ENCODE measurements around the gene KIF21B. TPM values are rescaled to one million over a fixed set of nuclear protein-coding genes. Genes with fewer than 3 reads are reported as not detected.

KIF21B gene
- total RNA-seq, 4 donors from 2014 or later = 1.2 to 1.9 (median 1.6) TPM

DNA sequence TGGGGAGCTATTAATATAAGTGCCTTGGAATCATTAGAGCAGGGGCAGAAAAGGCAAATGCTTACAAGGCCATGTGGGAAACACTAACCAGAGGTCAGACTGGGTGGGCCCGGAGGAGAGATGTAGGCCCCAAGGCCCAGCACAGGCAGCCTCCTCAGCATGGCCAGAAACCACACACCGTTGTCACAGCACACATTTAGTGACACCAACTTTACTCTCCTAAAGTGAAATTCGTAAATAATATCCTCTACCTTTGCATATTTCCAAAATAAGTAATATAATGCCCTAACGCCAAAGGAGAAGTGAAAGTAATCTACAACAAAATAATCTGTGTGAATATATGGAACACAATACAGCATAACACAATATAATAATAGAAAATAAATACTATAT lies 62.6 kb downstream of the KIF21B start:
- WGBS, 2 donors (ENCODE audit: low coverage in 1 of 2) = 90 to 94% methylated on average over 3 to 4 of the region's 4 CpGs
- Histone ChIP-seq H3K27ac (no peak overlapping the region), H3K4me3 (no peak overlapping the region), H3K36me3 (no peaks in the 10 kb centered on the region), H3K4me1 (no peaks in the 10 kb centered on the region), H3K9me3 (no peaks in the 10 kb centered on the region), H3K27me3 (peaks cover 4% of the 10 kb centered on the region)
- no peak for ATAC-seq
- TF ChIP-seq EP300 (IDR thresholded peaks at IDR 0.05) (no peak), POLR2A (IDR thresholded peaks at IDR 0.05) (no peak), POLR2AphosphoS5 (IDR thresholded peaks at IDR 0.05) (no peak)
- TF ChIP-seq, protein P1, sequence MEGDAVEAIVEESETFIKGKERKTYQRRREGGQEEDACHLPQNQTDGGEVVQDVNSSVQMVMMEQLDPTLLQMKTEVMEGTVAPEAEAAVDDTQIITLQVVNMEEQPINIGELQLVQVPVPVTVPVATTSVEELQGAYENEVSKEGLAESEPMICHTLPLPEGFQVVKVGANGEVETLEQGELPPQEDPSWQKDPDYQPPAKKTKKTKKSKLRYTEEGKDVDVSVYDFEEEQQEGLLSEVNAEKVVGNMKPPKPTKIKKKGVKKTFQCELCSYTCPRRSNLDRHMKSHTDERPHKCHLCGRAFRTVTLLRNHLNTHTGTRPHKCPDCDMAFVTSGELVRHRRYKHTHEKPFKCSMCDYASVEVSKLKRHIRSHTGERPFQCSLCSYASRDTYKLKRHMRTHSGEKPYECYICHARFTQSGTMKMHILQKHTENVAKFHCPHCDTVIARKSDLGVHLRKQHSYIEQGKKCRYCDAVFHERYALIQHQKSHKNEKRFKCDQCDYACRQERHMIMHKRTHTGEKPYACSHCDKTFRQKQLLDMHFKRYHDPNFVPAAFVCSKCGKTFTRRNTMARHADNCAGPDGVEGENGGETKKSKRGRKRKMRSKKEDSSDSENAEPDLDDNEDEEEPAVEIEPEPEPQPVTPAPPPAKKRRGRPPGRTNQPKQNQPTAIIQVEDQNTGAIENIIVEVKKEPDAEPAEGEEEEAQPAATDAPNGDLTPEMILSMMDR (IDR thresholded peaks at IDR 0.05) = no peak

DNA sequence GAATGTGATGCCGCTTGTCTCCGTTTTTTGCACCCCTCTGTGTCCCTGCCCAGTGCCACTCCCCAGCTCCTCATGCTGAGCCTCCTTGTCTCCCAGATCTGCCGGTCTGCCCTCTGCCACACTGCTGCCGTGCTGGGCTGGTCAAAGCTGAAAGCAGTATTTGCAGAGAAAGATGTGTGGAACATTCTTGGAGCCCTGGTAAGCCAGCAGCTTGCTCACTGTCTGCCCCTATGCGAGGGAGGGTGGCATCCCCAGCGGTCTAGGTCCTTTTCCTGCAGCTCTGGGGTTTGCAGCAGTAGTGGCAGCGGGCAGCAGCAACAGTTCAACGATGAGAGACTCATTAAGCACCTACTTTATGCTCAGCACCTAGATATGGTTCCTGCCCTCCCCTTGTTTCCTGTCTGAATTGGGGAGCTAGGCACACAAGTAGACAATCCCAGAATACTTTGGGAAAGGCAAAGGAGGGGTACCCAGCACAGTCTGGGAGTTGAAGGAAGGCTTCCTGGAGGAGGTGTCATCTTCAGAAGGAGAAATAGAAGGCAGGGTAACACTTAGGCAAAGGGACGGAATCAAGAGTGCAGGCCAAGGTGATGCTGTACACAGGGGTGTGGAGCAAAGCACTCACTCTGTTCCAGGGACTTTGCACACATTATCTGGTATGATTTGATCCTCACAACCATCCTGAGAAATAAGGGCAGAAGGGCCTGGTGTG lies 63.1 kb downstream of the KIF21B start:
- H3K4me3 ChIP-seq = no peak overlapping the region
- WGBS, 2 donors (ENCODE audit: low coverage in 1 of 2) = 58 to 93% methylated on average over 3 of the region's 9 CpGs
- H3K4me1 ChIP-seq = no peaks in the 10 kb centered on the region
- ATAC-seq = no peak
- TF ChIP-seq POLR2A (IDR thresholded peaks at IDR 0.05) (no peak), EP300 (IDR thresholded peaks at IDR 0.05) (no peak), POLR2AphosphoS5 (IDR thresholded peaks at IDR 0.05) (no peak)
- no peak overlapping the region for H3K27ac ChIP-seq
- H3K36me3 ChIP-seq = no peaks in the 10 kb centered on the region
- peaks cover 4% of the 10 kb centered on the region for H3K27me3 ChIP-seq
- H3K9me3 ChIP-seq = no peaks in the 10 kb centered on the region

DNA sequence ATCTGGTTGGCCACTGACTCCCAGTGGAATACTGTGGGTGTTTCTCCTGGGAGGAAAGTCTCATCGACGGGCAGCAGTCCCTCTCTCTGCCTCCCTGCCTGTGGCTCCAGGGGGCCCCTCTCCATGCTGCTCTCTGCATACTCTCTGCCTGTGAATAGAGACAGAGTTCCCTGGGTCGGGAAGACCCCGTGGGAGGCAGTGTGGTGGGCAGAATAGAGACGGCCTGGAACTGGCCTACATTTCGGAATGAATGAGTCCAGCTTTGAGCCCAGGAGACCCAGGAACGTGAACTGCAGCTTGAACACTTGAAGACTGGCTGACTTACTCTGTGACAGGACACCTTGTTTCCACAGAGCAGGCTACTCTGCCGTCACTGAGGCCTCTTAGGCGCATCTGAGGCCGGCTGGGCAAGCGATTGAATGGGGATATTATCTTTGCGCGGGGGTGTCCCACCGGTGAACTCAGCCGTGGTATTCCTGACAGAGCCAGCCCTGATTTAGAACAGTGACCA lies 64.0 kb downstream of the KIF21B start:
- WGBS, 2 donors (ENCODE audit: low coverage in 1 of 2) = 70% methylated on average over 2 of the region's 15 CpGs; no CpG with 5 or more reads in 1 of the 2 donors
- Histone ChIP-seq H3K4me3 (no peak overlapping the region), H3K9me3 (no peaks in the 10 kb centered on the region), H3K27ac (no peak overlapping the region), H3K4me1 (no peaks in the 10 kb centered on the region), H3K36me3 (no peaks in the 10 kb centered on the region), H3K27me3 (peaks cover 4% of the 10 kb centered on the region)
- TF ChIP-seq, protein P1 (IDR thresholded peaks at IDR 0.05) = no peak
- TF ChIP-seq POLR2AphosphoS5 (IDR thresholded peaks at IDR 0.05) (no peak), EP300 (IDR thresholded peaks at IDR 0.05) (no peak), POLR2A (IDR thresholded peaks at IDR 0.05) (no peak)
- no peak for ATAC-seq

DNA sequence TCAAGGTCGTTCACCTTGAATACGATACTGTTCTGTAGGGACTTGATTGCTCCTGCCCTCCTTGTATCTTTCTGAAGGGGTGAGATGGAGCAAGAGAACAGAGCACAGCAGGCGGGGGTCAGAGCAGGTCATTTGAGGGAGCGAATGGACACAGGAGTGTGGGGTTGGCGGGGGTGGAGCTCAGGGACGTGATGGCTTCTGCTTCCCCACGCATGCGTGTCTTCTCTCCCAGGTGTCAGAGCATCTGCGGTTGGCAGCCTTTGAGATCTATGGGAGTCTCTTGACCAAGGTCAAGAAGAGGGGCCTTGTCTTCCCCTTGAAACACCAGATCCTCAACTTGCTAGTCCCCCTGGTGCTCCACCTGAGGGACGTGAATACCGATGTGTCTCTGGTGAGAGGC lies 64.9 kb downstream of the KIF21B start:
- ATAC-seq = no peak
- H3K36me3 ChIP-seq = no peaks in the 10 kb centered on the region
- 91 to 93% methylated on average over 3 to 9 of the region's 11 CpGs for WGBS, 2 donors (ENCODE audit: low coverage in 1 of 2)
- H3K4me1 ChIP-seq = no peaks in the 10 kb centered on the region
- TF ChIP-seq, protein P1 (IDR thresholded peaks at IDR 0.05) = no peak
- TF ChIP-seq EP300 (IDR thresholded peaks at IDR 0.05) (no peak), POLR2A (IDR thresholded peaks at IDR 0.05) (no peak), POLR2AphosphoS5 (IDR thresholded peaks at IDR 0.05) (no peak)
- no peak overlapping the region for H3K4me3 ChIP-seq
- H3K27ac ChIP-seq = no peak overlapping the region
- H3K9me3 ChIP-seq = no peaks in the 10 kb centered on the region
- H3K27me3 ChIP-seq = peaks cover 4% of the 10 kb centered on the region

DNA sequence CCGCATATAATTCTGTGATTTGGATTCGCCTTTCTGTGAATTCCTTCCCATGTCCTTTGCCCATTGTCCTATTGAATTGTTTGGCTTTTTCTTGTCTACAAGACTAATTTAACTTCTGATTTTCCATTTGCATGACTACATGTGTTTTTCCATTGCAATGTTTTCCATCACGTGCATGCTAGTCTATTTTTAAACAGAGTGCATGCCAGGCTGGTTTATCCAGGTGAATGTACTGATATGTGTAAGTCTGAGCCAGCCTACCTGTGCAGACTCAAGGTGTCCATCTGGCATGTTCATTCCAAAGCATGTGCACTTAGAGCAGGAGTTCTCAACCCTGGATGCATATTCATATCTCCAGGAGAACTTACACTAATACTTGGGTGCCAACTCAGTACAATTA lies 69.1 kb downstream of the KIF21B start:
- H3K36me3 ChIP-seq = no peaks in the 10 kb centered on the region
- no peaks in the 10 kb centered on the region for H3K4me1 ChIP-seq
- H3K27ac ChIP-seq = no peak overlapping the region
- H3K27me3 ChIP-seq = no peaks in the 10 kb centered on the region
- H3K9me3 ChIP-seq = no peaks in the 10 kb centered on the region
- TF ChIP-seq POLR2AphosphoS5 (IDR thresholded peaks at IDR 0.05) = no peak
- TF ChIP-seq, protein P1 (IDR thresholded peaks at IDR 0.05) = no peak
- TF ChIP-seq POLR2A (IDR thresholded peaks at IDR 0.05) = no peak
- WGBS, 2 donors (ENCODE audit: low coverage in 1 of 2) = 73 to 87% methylated on average over 2 to 3 of the region's 3 CpGs
- H3K4me3 ChIP-seq = no peak overlapping the region
- ATAC-seq = no peak
